GM21526 (cell line): ENCODE data around the gene SEMA7A.

Source experiments
- ATAC-seq: cut with Tn5 transposase; IDR thresholded peaks from one replicate; pipeline ENCODE4 v1.9.1; 2021; ENCODE audit warnings: moderate library complexity; ENCODE audit not compliant: unreplicated experiment, low FRiP score

The SEMA7A gene

GRCh38 chr15:74453925-74454763 is 20.4 kb upstream of the SEMA7A start:
- no peak for ATAC-seq

DNA sequence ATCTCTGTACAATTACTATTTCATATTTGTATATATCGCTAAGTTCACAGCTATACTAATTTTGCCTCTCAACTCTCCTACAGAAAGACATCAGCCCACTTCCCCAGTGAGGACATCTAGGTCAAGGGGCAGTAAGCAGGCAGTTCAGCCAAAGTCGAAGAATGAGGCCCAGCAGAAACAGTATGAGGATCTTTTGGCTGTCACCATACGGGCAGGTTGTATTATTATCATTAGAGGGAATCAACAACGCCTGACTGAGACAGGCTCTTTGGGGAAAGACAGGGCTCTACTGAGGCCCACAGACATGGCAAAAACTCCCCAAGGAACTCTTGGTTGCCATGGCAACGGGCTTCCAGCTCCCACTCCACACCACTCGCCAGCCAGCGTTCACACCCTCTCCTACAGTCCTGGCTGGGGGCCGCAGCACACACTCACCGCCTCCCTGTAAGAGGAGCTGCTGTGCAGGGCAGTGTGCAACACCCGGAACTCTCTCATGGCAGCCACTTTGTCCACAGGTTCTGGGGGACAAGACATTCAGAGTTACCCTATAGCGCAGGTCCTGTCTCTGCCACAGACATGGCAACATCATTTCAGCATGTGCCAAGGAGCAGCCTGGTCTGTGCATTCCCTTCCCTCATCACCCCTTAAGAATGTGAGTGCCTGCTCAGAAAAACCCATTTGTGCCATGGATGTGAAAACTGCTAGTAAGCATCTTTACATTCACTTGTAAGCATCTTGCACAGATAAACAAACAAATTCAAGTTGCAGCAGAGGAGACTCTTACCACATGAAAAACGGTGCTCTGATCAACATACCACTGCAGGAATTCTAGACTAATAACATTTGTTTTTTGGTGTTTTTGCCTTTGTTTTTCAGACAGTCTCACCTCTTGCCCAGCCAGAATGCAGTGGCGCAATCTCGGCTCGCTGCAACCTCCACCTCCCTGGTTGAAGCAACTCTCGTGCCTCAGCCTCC is 18.4 kb upstream of the SEMA7A start:
- no peak for ATAC-seq

DNA sequence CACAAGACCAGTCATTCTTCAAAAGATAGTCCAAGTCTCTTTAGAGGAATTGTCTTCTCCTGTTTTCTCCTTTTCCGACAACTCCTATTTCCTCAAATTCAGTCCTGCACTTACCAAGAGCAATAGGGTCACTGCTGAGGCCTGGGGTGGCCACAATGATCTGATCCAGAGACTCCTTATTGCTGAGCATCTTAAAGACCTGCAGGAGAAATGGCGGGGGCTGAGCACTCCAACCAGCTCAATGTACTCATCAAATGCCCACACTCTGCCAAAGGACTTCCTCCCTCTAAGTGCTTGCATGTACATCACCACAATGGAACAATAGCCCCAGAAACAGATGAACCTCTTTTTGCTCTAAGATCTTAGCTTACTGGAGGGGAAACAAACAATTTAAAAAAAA is 17.6 kb upstream of the SEMA7A start:
- no peak for ATAC-seq

DNA sequence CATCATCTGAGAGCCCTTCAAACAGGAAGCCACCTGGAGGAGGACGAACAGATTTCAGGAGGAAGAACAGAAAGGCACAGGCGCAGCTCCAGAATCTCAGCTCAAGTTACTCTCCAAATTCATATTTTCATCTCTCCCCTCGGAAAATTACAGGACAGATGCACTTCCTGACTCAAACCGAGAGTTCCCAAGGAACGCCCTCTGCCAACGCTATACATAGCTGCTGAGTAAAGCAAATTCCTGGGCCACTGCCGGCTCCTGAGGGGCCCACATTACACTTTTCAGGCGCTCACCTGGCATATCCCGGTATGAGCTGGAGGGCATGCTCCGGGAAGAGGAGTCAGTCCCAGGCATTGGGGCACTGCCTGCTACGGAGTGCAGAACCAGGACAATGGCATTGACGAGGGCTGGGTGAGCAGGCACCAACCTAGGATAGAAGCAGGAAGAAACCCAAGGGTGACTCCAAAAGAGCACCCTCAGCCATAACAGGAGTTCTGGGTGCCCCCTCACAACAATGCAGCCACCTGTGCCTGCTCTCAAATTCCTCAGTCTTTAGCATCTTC is 16.0 kb upstream of the SEMA7A start:
- no peak for ATAC-seq

DNA sequence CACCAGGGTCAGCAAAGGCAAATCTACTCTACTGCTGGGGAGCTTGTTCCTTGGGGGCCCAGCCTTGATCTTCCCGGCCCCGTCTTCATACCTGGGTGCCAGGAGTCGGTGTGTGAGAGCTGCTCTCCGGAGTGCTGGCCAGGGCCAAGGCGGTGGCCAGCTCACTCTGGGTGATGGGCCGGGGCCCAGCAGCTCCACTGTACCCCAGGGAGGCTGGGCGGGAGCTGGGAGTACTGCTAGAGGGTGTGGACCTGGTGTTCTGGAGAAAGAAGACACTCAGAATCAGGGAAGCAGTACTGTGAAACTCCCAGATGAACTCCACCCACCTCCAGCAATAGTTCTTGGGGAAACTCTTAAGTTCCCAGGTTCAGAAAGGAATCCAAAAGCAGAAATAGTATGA is 15.3 kb upstream of the SEMA7A start:
- no peak for ATAC-seq

GRCh38 chr15:74445816-74446763 is 12.3 kb upstream of the SEMA7A start:
- ATAC-seq = no peak

DNA sequence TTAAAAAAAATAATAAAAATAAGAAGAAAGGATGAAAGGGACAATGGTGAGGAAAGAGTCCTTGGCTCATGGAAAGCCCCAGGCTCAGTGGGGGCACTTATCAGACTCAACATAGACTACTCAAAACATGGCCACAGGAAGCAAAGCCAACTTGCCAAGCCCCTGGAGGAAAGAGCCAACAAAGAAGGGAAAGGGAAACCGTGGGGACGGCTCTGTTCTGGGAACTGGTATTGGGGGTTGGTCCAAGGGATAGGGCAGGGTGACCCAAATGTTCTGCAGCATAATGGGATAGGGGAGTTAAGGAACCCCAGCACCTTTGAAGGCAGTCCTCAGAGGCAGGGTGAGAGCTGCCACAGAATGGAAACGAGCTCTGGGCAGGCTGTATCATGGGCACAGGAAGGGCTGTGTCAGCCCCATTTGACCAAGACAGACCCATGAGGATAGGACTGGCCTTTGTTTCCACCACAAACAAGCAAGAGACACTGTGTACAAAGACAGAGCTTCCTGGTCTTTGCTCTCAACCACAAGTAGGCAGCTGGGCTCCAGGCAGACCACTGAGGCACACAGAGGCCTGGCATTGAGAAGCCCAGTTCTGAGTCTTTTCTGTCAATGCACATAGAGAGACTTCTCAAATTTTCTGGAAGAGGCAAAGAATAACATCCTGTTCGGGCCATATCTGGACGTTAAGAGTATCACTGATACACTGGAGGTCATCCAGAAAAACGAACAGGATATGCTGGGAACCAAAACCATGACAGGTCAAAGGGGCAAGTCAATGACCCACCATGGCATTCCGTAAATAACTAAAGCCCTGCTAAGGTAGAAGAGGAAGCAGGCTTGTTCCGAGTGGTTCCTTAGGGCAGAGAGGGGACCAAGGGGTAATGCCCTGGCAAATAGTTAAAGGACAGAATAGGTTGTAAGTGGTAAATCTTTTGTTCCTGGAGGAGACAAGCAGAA is 10.6 kb upstream of the SEMA7A start:
- ATAC-seq = no peak

DNA sequence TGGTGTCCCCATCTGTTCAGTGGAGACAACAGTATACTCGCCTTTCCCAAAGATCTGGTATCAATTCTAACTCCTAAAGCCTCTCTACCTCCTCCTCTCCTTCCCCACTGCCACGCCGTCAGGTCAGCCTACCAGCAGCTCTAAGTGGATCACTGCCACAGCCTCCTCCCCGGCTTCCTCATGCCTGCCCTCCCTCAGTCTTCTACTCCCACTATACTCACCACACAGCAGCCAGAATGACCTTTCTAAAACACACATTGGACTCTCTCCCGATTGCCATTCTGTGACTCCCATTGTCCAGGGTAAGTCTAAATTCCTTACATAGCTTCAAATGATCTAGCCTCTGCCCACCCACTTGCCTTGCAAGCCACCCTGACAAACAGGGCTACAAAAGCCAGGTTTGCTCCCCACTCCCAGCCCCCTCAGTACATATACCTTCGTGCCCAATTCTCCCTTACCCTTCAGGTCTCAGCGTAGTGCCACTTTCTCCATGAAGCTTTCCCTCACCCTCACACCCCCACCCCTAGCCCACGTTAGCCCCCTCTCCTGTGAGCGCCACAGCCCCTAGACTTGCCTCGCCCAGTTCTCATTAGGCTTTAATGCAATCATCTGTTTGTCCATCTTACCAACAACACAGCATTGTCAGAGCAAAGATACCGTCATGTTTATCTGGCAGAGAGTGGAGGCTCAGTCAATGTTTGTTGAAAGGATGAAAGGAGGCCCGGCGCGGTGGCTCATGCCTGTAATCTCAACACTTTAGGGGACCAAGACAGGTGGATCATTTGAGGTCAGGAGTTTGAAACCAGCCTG is 9.5 kb upstream of the SEMA7A start:
- no peak for ATAC-seq

DNA sequence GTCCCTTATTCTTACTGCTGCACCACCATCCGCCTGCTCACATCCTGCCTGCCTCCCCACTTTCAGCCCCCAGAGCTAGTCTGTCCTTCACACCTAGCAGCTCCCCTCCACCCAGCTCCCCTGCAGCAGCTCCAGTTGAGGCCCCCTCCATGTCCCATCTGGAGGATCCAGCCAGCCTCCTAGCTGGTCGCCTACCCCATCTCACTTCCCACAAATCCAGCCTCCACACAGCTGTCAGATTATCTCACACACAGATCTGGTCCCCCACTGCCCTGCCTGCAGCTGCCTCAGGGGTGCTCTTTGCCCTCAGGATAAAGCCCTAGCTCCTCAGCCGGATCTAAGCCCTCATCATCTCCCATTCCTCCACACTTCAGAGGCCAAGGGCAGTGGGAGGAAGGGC is 8.8 kb upstream of the SEMA7A start:
- no peak for ATAC-seq

- ATAC-seq = no peak
These were observed 8.3 kb upstream of the SEMA7A start for GRCh38 chr15:74442063-74442462.

DNA sequence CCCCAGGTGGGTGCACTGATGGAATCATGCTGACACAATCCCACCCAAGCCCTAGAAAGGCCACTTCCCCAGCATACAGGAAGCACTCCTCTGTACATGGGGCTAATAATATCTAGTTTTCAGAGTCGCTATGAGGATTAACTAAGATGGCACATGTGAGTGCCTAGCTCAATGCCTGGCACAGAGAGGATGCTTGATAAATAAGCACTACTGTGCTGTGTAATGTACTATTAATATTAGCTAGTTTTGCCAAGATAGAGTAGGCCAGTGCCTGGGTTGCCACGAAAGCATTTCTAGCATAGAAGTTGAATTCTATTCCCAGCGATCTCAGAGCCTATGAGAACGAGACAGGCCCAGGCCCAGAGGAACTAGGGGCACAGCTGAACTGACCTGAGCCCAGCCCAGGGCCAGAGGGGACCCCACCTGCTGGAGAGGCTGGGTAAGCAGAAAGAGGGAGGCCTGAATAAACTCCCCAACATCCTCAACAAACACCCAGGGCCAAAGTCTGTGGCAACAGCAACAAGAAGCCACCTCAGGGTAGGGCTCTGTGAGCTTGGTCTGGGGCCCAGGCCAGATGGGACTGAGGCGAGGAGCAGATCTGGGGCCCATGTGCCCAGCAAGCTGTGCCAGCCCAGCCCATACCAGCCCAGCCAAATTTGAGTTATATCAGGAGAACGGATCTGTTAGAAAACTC is 7.6 kb upstream of the SEMA7A start:
- ATAC-seq = no peak

DNA sequence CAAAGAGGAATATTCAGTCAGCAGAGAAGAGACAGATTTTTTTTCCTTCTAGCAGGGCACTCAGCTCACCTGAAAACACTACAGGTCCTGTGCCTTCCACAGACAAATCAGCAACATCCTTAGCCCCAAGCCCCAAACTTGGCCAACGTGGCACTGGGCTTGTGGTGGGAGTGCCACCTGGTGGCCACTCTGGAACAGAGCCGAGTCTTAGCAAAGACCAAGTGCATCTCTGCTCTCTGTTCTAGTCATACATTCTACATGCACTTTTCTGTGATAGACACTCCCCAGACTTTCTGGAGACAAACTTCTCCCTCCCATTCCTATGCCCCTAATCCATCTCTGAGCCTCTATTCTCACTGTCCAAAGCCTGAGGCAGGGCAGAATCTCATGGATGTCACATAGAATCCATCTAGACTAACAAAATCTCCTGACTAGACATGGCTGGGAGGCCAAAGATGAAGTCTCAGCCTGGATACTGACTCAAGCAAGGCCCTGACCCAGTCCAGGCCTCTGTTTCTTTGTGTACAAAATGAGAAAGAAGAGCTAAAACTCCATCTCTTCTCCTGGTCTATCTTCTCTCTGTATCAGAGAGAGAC is 5.1 kb upstream of the SEMA7A start:
- no peak for ATAC-seq

GRCh38 chr15:74438206-74438605 is 4.4 kb upstream of the SEMA7A start:
- ATAC-seq = no peak

GRCh38 chr15:74434263-74435136 is 742 bp upstream of the SEMA7A start:
- peak; percentile 3 for ATAC-seq

- ATAC-seq = peak; percentile 16
These were observed 678 bp downstream of the SEMA7A start for GRCh38 chr15:74432968-74433591.
